Muscle of back (tissue), 11 donors: Measurements from ENCODE around the gene RASGEF1B. TPM values are rescaled to one million over a fixed set of nuclear protein-coding genes. Genes with fewer than 3 reads are reported as not detected.
"Not testable (repeated sequence)": the region's sequence is repeated elsewhere in the genome, so short reads cannot be mapped to it uniquely, and the experiment has no call there.

Experiments used
- DNase-seq, 3 donors: peaks; one replicate each; pipeline versions ENCODE4 v3.0.0 to v3.0.0-alpha.2; 2013
- polyA plus RNA-seq, 10 donors: library from polyadenylated mRNA; unstranded; fragments of 120-200 nt; gene quantifications; one replicate each; pipeline ENCODE4 v1.2.1, GENCODE V29; 2013; ENCODE audit not compliant: insufficient read length in 10 of 10

RASGEF1B gene
- polyA plus RNA-seq, 10 donors = 3.3 to 6.5 (median 4.5) TPM

- DNase-seq = peak in 1 of 3 donors; percentile 14
Observed at GRCh38 chr4:81498551-81499099, 26.9 kb upstream of the RASGEF1B start.

DNA sequence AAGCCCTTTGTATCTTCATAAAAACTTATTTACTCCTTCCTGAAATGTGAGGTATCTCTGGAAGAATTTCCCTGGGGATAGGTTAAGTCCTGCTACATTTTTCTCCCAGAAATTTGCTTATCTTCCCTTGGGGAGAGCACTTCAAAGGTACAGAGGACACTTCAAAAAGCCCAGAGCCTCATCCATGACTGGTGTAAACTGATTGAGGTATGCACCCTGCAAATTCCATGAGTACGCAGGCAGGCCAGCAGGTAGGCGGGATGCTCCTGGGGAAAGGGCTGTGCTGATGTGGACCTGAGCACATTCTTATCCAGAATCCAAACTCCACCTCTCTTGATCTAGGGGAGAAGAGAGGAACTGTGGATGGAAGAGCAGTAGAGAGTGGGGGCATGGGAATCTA is 26.3 kb upstream of the RASGEF1B start:
- no peak for DNase-seq

GRCh38 chr4:81495345-81495744 is 23.6 kb upstream of the RASGEF1B start:
- no peak for DNase-seq

- peak in 1 of 3 donors; percentile 40 for DNase-seq
Observed at GRCh38 chr4:81494031-81494431, 22.3 kb upstream of the RASGEF1B start.

DNA sequence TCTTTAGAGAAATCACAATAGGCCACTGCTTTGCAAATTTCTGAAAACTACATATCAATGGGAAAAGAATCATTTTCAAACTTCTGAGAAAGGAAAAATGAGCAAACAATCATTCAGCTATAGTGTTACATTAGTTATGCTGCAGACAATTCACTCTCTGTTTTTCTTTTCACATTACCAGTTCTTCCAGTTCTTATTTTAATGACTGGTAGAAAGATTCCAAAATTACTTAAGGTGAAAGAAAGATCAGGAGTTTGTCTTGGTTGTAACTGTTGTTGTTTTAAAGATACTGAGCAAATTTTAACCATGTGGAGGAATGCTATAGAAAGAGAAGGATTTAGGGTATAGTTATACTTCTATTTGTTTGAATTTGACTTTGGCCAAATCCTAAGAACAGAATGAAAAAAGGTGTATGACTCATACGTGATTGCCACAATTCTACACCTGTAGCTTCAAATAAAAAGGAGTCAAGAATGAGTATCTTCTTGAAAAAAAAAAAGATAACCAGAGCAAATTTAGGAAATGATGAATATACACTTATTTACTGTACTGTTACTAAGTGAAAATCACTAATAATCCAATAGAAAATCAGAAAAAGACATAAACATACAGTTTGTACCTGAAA is 21.0 kb upstream of the RASGEF1B start:
- DNase-seq = no peak

GRCh38 chr4:81491943-81492342 is 20.2 kb upstream of the RASGEF1B start:
- DNase-seq = peak in 1 of 3 donors; percentile 51

- peak in 1 of 3 donors; percentile 16 for DNase-seq
Observed at GRCh38 chr4:81490403-81491160, 18.9 kb upstream of the RASGEF1B start.

GRCh38 chr4:81486502-81486901 is 14.8 kb upstream of the RASGEF1B start:
- DNase-seq = no peak

- DNase-seq = no peak
Observed at GRCh38 chr4:81485310-81485980, 13.7 kb upstream of the RASGEF1B start.

DNA sequence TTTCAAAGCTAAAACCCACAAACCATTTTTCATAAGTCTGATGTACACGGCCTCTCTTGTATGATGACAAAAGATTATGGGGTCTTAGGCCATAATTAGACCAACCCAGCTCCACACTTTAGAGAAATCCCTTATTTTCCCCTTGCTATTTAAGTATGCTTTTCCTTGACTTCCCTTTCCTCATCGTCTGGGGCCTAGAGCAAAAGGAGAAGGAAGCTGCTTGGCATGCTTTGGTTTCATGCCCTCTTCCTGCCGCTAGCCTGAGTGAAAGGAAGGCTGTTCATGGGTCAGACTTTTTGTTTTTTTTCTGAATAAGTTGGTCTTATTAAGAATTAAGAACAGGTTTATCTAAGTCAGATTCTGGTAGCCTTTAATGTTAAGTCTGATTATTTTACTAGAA is 10.6 kb upstream of the RASGEF1B start:
- no peak for DNase-seq

DNA sequence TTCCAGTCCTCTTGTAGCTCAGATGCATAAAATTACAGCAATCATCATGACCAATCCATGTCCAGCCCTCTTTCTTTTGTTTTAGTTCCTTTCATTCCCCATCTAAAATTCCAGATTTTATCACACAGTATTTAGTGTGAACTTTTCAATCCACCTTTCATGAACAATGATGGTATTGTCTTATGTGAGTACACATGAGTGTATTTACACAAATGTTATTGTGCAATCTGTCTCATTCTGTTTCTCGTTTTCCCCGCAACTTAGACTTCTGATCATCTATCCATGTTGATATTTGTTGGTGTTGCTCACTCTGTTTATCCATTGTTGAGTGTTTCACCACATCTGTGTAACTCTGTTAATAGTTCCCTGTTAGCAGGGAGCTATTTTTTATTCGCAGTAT is 9.4 kb upstream of the RASGEF1B start:
- DNase-seq = no peak

GRCh38 chr4:81479573-81479972 is 7.9 kb upstream of the RASGEF1B start:
- DNase-seq = not testable (repeated sequence)

- not testable (repeated sequence) for DNase-seq
Observed at GRCh38 chr4:81473331-81474265, 1.9 kb upstream of the RASGEF1B start.

DNA sequence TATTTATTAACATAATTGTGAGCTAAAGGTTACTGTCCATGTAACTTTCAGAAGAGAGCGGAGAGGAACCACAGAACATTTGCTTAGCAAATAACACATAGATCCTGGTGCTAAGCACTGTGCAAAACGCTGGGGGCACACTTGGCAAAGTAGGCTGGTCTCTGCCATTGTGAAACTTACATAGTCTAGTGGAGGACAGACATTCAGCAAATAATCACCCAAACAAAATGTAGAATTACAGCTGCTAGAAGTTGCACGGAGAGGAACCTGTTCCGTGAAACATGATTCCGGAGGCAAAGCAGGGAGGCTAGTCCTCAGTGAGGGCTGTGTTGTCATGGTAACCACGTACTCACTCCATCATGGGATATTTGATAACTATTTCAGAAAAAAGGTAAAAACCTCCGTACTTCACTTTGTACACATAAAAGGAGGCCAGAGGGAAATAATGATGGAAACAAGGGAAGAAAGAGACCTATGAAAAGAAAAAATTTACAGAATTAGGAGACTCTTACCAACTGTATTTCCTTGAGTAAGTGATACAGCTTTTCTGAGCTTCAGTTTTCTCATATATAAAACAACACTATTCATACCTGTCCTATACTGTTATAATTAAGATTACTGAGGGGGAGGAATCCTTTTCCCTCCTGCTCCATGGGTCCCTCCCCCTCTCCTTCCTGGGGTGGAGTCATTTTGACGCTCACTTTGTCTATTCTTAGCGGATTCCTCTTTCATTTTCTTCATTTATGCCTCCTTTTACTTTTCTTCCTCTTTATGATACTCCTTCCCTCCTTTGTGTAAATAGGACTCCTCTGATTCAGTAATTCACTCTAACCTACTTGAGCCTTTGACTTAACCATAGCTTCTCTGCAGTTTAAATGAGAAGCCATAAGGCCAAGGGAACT is 825 bp upstream of the RASGEF1B start:
- peak in 1 of 3 donors; percentile 22 for DNase-seq

DNA sequence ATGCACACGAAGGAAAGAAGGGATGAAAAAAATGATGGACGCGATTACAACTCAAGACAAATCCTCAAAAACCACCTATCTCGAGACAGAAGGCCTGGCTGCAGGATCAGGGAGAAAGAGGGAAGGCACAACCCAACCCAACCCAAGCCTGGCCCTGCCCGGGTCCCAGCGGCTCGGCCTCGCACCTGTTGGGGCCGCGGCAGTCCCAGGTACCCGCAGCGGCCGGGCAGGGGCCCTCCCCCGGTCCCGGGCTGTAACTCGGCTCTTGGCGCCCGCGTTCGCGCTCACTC is 464 bp downstream of the RASGEF1B start:
- DNase-seq = no peak

GRCh38 chr4:81470456-81471297 is 1.0 kb downstream of the RASGEF1B start:
- peak in 2 of 3 donors; percentile 66 to 83 for DNase-seq

GRCh38 chr4:81469781-81470455 is 1.8 kb downstream of the RASGEF1B start:
- DNase-seq = no peak

- DNase-seq = no peak
Observed at GRCh38 chr4:81468678-81469077, 3.0 kb downstream of the RASGEF1B start.

DNA sequence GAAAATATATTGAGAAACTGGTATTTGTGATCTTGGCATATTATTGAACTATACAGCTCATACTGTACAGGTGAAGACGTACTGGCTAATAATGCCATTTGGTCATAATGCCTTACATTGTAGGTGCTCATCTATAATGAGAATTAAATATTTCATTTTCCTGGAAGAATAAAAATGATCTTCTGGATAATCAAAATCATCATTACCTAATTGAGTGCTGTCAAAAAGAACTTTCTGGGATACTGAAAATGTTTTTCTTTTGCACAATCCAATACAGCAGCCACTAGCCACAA is 4.1 kb downstream of the RASGEF1B start:
- no peak for DNase-seq
